Measurements from ENCODE around the gene RAB39B. TPM values are rescaled to one million over a fixed set of nuclear protein-coding genes. Genes with fewer than 3 reads are reported as not detected.
A peak's percentile ranks its signal among the peaks of the same experiment; 100 is the strongest.

Gene RAB39B
- total RNA-seq, 1 experiment from 2014 or later: 47.7 TPM

GRCh38 chrX:155216179-155216939 lies 47.9 kb downstream of the RAB39B start, which contains the start of gene VBP1:
Gene VBP1 (plus strand): TSS chrX:155216460. CDS start chrX:155216483, 23 bp downstream.
- DNase-seq (ENCODE audit: extremely low read depth, low read depth): peak; percentile 96

- DNase-seq (ENCODE audit: extremely low read depth, low read depth): no peak
Observed at GRCh38 chrX:155215443-155216178, 48.7 kb downstream of the RAB39B start.

GRCh38 chrX:155213731-155214130 lies 50.6 kb downstream of the RAB39B start:
- DNase-seq (ENCODE audit: extremely low read depth, low read depth): no peak

GRCh38 chrX:155211208-155211607 lies 53.1 kb downstream of the RAB39B start:
- no peak for DNase-seq (ENCODE audit: extremely low read depth, low read depth)

Small RNA genes within 50 kb of the gene (small RNA-seq; reads per million reads assigned to genes)
- gene AC234781.4: 0 reads per million in 2 experiments

Other genes starting within 250 kb of the RAB39B start
- 3.4 and 5.3 TPM in 2 replicates for gene F8, start 241.8 kb downstream of the RAB39B start, total RNA-seq (2014; rRNA removed; shearing (Covaris generic))
- 87.5 and 98.1 TPM in 2 replicates for gene FUNDC2, start 237.6 kb downstream of the RAB39B start, total RNA-seq (2014; rRNA removed; shearing (Covaris generic))
- gene CMC4, start 193.4 kb downstream of the RAB39B start, total RNA-seq (2014; rRNA removed; shearing (Covaris generic)): 27.0 and 28.1 TPM in 2 replicates
- gene MTCP1, start 193.4 kb downstream of the RAB39B start, total RNA-seq (2014; rRNA removed; shearing (Covaris generic)): 36.1 and 39.0 TPM in 2 replicates
- 12.7 and 14.4 TPM in 2 replicates for gene BRCC3, start 193.0 kb downstream of the RAB39B start, total RNA-seq (2014; rRNA removed; shearing (Covaris generic))
- gene VBP1, start 48.0 kb downstream of the RAB39B start, total RNA-seq (2014; rRNA removed; shearing (Covaris generic)): 203 and 211 TPM in 2 replicates
- gene CLIC2, start 70.1 kb upstream of the RAB39B start, total RNA-seq (2014; rRNA removed; shearing (Covaris generic)): 6.4 and 8.1 TPM in 2 replicates
- not detected in 2 replicates for gene F8A2, start 117.6 kb upstream of the RAB39B start, total RNA-seq (2014; rRNA removed; shearing (Covaris generic))
- gene F8A3, start 194.1 kb upstream of the RAB39B start, total RNA-seq (2014; rRNA removed; shearing (Covaris generic)): 0.30 and 1.0 TPM in 2 replicates